HCT116 (cell line): Measurements from ENCODE around the gene PPM1A. TPM values are rescaled to one million over a fixed set of nuclear protein-coding genes. Genes with fewer than 3 reads are reported as not detected.

Source experiments
- ATAC-seq: fragments of 200-7000 bp; cut with Tn5 transposase; 2 replicates; pipeline ENCODE4 v1.9.1; 2020; ENCODE audit warnings: mild to moderate bottlenecking, moderate library complexity
- BruUV-seq: library from RNA; stranded (reverse); fragments of 400-500 nt; replicated peaks from 2 replicates; lab custom pipeline; 2021; lab: Mats Ljungman, UMichigan
- CTCF ChIA-PET: fragments of 300-600 bp; sonication (Branson Sonifier 250); formaldehyde crosslinking; loops from one replicate; lab custom pipeline; 2021; ENCODE audit warnings: antibody characterized with exemption; lab: Charles Lee
- POLR2A ChIA-PET: fragments of 300-600, 350-600 bp; sonication (Branson Sonifier 250); formaldehyde crosslinking; loops from one replicate; lab custom pipeline; 2021; ENCODE audit warnings: antibody characterized with exemption; lab: Charles Lee
- RAD21 ChIA-PET, 2 experiments: fragments of 300-600 bp; sonication (Branson Sonifier 250); formaldehyde crosslinking; loops; one replicate each; lab custom pipeline; 2023; ENCODE audit warnings: low total read pairs in 2 of 2; ENCODE audit not compliant: uncharacterized antibody in 2 of 2, unreplicated experiment in 2 of 2, low non-redundant PET in 1 of 2; lab: Charles Lee
- DNase-seq: peaks from one replicate; pipeline ENCODE4 v3.0.0-alpha.2; 2010; ENCODE audit warnings: low read depth, low spot score
- H2AFZ ChIP-seq: fragments of 200-600 bp; shearing (Covaris generic), sonication (generic); 2 replicates; pipeline ENCODE4 v1.6.1; 2017; ENCODE audit warnings: low read depth, mixed run types, mixed read lengths, antibody characterized with exemption, low read length; ENCODE audit not compliant: poor library complexity, severe bottlenecking
- H3K27ac ChIP-seq: 2 replicates; pipeline ENCODE4 v1.5.1; 2012; ENCODE audit warnings: low read depth, low read length
- H3K27me3 ChIP-seq: fragments of 200-600 bp; sonication (generic); 2 replicates; pipeline ENCODE4 v1.6.1; 2016; ENCODE audit warnings: mixed run types, low read length, mixed read lengths; ENCODE audit not compliant: insufficient read depth
- H3K36me3 ChIP-seq, 2 experiments: fragments of 200-500 bp in 1 of 2; fragments of 200-600 bp in 1 of 2; sonication (Bioruptor generic) in 1 of 2; sonication (generic) in 1 of 2; 2 replicates each; pipeline versions ENCODE4 v1.5.1 to v1.6.1; 2014 to 2016; ENCODE audit warnings: low read length in 2 of 2, inconsistent platforms in 1 of 2, mixed read lengths in 1 of 2, mixed run types in 1 of 2; ENCODE audit not compliant: insufficient read depth in 2 of 2, control insufficient read depth in 1 of 2
- H3K4me1 ChIP-seq, 2 experiments: fragments of 200-600 bp in 1 of 2; sonication (generic) in 1 of 2; 2 replicates each; pipeline versions ENCODE4 v1.5.1 to v1.6.1; 2012 to 2017; ENCODE audit warnings: low read length in 2 of 2, inconsistent platforms in 1 of 2, mild to moderate bottlenecking in 1 of 2, mixed read lengths in 1 of 2, mixed run types in 1 of 2, moderate library complexity in 1 of 2; ENCODE audit not compliant: insufficient read depth in 2 of 2, control insufficient read depth in 1 of 2
- H3K4me2 ChIP-seq: fragments of 200-600 bp; sonication (generic); 2 replicates; pipeline ENCODE4 v1.6.1; 2017; ENCODE audit warnings: mixed run types, low read length, mixed read lengths
- H3K4me3 ChIP-seq, 2 experiments: fragments of 200-600 bp in 1 of 2; sonication (generic) in 1 of 2; replicated peaks in 1 of 2; 2 replicates each; pipeline ENCODE4 v1.5.1; 2011 to 2016; ENCODE audit warnings: low read length in 2 of 2, control low read depth in 1 of 2, low read depth in 1 of 2, mild to moderate bottlenecking in 1 of 2, mixed read lengths in 1 of 2, mixed run types in 1 of 2
- H3K79me2 ChIP-seq: fragments of 200-600 bp; sonication (generic); 2 replicates; pipeline ENCODE4 v1.6.1; 2017; ENCODE audit warnings: mild to moderate bottlenecking, mixed run types, low read length, moderate library complexity, mixed read lengths; ENCODE audit not compliant: insufficient read depth
- H3K9ac ChIP-seq: fragments of 200-600 bp; sonication (generic); 2 replicates; pipeline ENCODE4 v1.6.1; 2016; ENCODE audit warnings: low read length, mixed read lengths
- H3K9me2 ChIP-seq: fragments of 200-600 bp; sonication (generic), shearing (Covaris generic); 2 replicates; pipeline ENCODE4 v1.6.1; 2017; ENCODE audit warnings: mixed run types, mild to moderate bottlenecking, moderate library complexity; ENCODE audit not compliant: insufficient read depth
- H3K9me3 ChIP-seq, 2 experiments: fragments of 200-500 bp in 1 of 2; fragments of 200-600 bp in 1 of 2; sonication (Bioruptor generic) in 1 of 2; sonication (generic) in 1 of 2; 2 replicates each; pipeline ENCODE4 v1.6.1; 2014 to 2017; ENCODE audit warnings: low read length in 2 of 2, mixed read lengths in 2 of 2, inconsistent platforms in 1 of 2, low read depth in 1 of 2, mild to moderate bottlenecking in 1 of 2, mixed run types in 1 of 2, moderate library complexity in 1 of 2; ENCODE audit not compliant: control insufficient read depth in 1 of 2, insufficient read depth in 1 of 2
- H4K20me1 ChIP-seq: fragments of 200-600 bp; sonication (generic), shearing (Covaris generic); 2 replicates; pipeline ENCODE4 v1.6.1; 2017; ENCODE audit warnings: mixed run types, mild to moderate bottlenecking, moderate library complexity; ENCODE audit not compliant: insufficient read depth
- EGR1 ChIP-seq: IDR thresholded peaks from 2 replicates; pipeline ENCODE4 v1.6.1; 2012; ENCODE audit warnings: low read depth
- EZH2 ChIP-seq: fragments of 200-600 bp; sonication (generic); IDR thresholded peaks from 2 replicates; pipeline ENCODE4 v1.6.1; 2017; ENCODE audit warnings: antibody characterized with exemption, mixed run types
- JUND ChIP-seq: IDR thresholded peaks from 2 replicates; pipeline ENCODE4 v1.6.1; 2012
- POLR2A ChIP-seq: IDR thresholded peaks from 2 replicates; pipeline ENCODE4 v1.7.0; 2011; ENCODE audit warnings: borderline replicate concordance; ENCODE audit not compliant: insufficient read depth, insufficient read length; ENCODE audit errors: extremely low read depth
- POLR2AphosphoS5 ChIP-seq: IDR thresholded peaks from 2 replicates; pipeline ENCODE4 v1.6.1; 2011; ENCODE audit warnings: mild to moderate bottlenecking, low read depth, low read length, moderate library complexity
- RAD21 ChIP-seq: IDR thresholded peaks from 2 replicates; pipeline ENCODE4 v1.6.1; 2012; ENCODE audit warnings: low read depth, mild to moderate bottlenecking
- SP1 ChIP-seq: IDR thresholded peaks from 2 replicates; pipeline ENCODE4 v1.6.1; 2012; ENCODE audit warnings: low read depth
- SRF ChIP-seq: IDR thresholded peaks from 2 replicates; pipeline ENCODE4 v1.6.1; 2012; ENCODE audit warnings: low read depth
- TCF7L2 ChIP-seq: IDR thresholded peaks from 2 replicates; pipeline ENCODE4 v1.7.0; 2011; ENCODE audit warnings: borderline replicate concordance, inconsistent platforms; ENCODE audit not compliant: insufficient read depth, insufficient read length; ENCODE audit errors: extremely low read depth
- YY1 ChIP-seq: IDR thresholded peaks from 2 replicates; pipeline ENCODE4 v1.6.1; 2011; ENCODE audit warnings: low read length, low read depth, moderate library complexity, mild to moderate bottlenecking; ENCODE audit not compliant: insufficient replicate concordance; ENCODE audit errors: extremely low read depth
- ZFX ChIP-seq: fragments of 450-650 bp; IDR thresholded peaks from 2 replicates; pipeline ENCODE4 v1.6.1; 2017
- intact Hi-C: fragments of 100-400 bp; cut with micrococcal nuclease; formaldehyde crosslinking; loops from 2 replicates; pipeline ENCODE4 v1.10.0; 2022
- total RNA-seq: library from RNA; stranded (reverse); gene quantifications from one replicate; pipeline ENCODE4 v1.2.1, GENCODE V29; 2021; ENCODE audit not compliant: unreplicated experiment
- TF ChIP-seq, protein P1 (sequence below): IDR thresholded peaks from 2 replicates; pipeline ENCODE4 v1.6.1; 2012; ENCODE audit warnings: low read depth
- TF ChIP-seq, protein P2 (sequence below): IDR thresholded peaks from 2 replicates; pipeline ENCODE4 v1.6.1; 2012
- TF ChIP-seq, protein P3 (sequence below), 3 experiments: fragments of 200-600 bp in 1 of 3; sonication (generic) in 1 of 3; IDR thresholded peaks in 2 of 3; conservative IDR thresholded peaks in 1 of 3; 2 replicates each; pipeline ENCODE4 v1.5.1; 2012 to 2017; ENCODE audit warnings: low read depth in 2 of 3, low read length in 2 of 3, antibody characterized with exemption in 1 of 3, borderline replicate concordance in 1 of 3, control low read depth in 1 of 3, mild to moderate bottlenecking in 1 of 3, mixed read lengths in 1 of 3, mixed run types in 1 of 3, moderate library complexity in 1 of 3; ENCODE audit not compliant: insufficient read depth in 1 of 3

The PPM1A gene
- total RNA-seq, 1 experiment from 2014 or later = 32.8 TPM

DNA sequence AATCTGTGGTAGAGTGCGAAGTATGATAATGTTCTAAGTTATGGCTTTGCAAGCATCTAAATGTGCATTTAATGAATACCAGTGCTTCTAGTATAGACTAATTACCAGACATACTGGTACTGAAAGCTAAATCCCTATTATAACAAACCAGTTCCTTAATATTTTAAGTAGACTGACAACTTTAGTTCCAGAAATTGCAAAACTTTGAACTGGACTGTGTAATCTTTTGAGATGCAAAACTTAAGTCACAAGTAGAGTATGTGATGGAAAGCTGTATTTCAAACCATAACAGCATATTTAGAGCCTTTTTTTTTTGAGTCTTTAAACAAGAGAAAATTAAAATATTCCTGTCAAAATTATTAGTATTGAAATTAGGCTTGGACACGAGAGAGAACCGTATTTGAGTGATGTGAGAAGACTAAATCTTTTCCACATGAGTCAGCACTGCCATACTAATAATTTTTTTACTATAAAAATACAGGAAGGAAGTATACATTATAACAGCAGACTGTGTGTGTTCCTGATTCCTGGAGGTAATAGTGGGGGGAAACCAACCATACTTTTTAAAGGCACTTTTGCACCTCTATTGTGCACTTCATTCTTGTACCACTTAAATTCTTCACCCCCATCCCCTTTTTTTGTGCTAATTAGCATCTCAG is 45.5 kb downstream of the PPM1A start:
- Histone ChIP-seq H3K27me3 (no peaks in the 10 kb centered on the region), H3K4me1 (no peaks in the 10 kb centered on the region)
- TF ChIP-seq POLR2AphosphoS5 (no peak), TCF7L2 (no peak), SRF (no peak), POLR2A (no peak), ZFX (no peak), EGR1 (no peak), SP1 (no peak), EZH2 (no peak), RAD21 (no peak), YY1 (no peak), JUND (no peak)
- TF ChIP-seq, protein P1, sequence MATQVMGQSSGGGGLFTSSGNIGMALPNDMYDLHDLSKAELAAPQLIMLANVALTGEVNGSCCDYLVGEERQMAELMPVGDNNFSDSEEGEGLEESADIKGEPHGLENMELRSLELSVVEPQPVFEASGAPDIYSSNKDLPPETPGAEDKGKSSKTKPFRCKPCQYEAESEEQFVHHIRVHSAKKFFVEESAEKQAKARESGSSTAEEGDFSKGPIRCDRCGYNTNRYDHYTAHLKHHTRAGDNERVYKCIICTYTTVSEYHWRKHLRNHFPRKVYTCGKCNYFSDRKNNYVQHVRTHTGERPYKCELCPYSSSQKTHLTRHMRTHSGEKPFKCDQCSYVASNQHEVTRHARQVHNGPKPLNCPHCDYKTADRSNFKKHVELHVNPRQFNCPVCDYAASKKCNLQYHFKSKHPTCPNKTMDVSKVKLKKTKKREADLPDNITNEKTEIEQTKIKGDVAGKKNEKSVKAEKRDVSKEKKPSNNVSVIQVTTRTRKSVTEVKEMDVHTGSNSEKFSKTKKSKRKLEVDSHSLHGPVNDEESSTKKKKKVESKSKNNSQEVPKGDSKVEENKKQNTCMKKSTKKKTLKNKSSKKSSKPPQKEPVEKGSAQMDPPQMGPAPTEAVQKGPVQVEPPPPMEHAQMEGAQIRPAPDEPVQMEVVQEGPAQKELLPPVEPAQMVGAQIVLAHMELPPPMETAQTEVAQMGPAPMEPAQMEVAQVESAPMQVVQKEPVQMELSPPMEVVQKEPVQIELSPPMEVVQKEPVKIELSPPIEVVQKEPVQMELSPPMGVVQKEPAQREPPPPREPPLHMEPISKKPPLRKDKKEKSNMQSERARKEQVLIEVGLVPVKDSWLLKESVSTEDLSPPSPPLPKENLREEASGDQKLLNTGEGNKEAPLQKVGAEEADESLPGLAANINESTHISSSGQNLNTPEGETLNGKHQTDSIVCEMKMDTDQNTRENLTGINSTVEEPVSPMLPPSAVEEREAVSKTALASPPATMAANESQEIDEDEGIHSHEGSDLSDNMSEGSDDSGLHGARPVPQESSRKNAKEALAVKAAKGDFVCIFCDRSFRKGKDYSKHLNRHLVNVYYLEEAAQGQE = no peak
- TF ChIP-seq, protein P2, sequence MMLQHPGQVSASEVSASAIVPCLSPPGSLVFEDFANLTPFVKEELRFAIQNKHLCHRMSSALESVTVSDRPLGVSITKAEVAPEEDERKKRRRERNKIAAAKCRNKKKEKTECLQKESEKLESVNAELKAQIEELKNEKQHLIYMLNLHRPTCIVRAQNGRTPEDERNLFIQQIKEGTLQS = no peak
- TF ChIP-seq, protein P3, sequence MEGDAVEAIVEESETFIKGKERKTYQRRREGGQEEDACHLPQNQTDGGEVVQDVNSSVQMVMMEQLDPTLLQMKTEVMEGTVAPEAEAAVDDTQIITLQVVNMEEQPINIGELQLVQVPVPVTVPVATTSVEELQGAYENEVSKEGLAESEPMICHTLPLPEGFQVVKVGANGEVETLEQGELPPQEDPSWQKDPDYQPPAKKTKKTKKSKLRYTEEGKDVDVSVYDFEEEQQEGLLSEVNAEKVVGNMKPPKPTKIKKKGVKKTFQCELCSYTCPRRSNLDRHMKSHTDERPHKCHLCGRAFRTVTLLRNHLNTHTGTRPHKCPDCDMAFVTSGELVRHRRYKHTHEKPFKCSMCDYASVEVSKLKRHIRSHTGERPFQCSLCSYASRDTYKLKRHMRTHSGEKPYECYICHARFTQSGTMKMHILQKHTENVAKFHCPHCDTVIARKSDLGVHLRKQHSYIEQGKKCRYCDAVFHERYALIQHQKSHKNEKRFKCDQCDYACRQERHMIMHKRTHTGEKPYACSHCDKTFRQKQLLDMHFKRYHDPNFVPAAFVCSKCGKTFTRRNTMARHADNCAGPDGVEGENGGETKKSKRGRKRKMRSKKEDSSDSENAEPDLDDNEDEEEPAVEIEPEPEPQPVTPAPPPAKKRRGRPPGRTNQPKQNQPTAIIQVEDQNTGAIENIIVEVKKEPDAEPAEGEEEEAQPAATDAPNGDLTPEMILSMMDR (IDR thresholded peaks at IDR 0.05 in 2 of 3, conservative IDR thresholded peaks at IDR 0.05 in 1 of 3; ENCODE audit: borderline replicate concordance in 1 of 3, insufficient read depth in 1 of 3, low read depth in 2 of 3, low read length in 2 of 3) = no peak
- TF ChIP-seq, all 23 proteins: peak for 0
- BruUV-seq = no TSS peak
- ATAC-seq = no peak
- no peak overlapping the region for H3K9ac ChIP-seq
- peaks cover 7 to 11% of the 10 kb centered on the region in 2 experiments; a peak in 2 of 4 replicates for H3K36me3 ChIP-seq
- ChIA-PET RAD21 (no interaction called here), CTCF (no interaction called here), POLR2A (no interaction called here)
- intact Hi-C loops = no loop called here
- no peak overlapping the region for H3K4me2 ChIP-seq
- DNase-seq = no peak
- H3K27ac ChIP-seq = no peak overlapping the region
- H3K79me2 ChIP-seq = no peaks in the 10 kb centered on the region
- H4K20me1 ChIP-seq = no peaks in the 10 kb centered on the region
- no peak overlapping the region for H2AFZ ChIP-seq
- H3K9me3 ChIP-seq = no peaks in the 10 kb centered on the region
- no peak overlapping the region for H3K4me3 ChIP-seq
- no peaks in the 10 kb centered on the region for H3K9me2 ChIP-seq
